C1 segment of cervical spinal cord (tissue), 14 donors: ENCODE results near the gene ZNF512.
A peak's percentile ranks its signal among the peaks of the same experiment; 100 is the strongest.

ENCODE experiments used
- DNase-seq, 14 donors: peaks; one replicate each; lab custom pipeline; 2025; lab: John Stamatoyannopoulos, UW

The ZNF512 gene

DNA sequence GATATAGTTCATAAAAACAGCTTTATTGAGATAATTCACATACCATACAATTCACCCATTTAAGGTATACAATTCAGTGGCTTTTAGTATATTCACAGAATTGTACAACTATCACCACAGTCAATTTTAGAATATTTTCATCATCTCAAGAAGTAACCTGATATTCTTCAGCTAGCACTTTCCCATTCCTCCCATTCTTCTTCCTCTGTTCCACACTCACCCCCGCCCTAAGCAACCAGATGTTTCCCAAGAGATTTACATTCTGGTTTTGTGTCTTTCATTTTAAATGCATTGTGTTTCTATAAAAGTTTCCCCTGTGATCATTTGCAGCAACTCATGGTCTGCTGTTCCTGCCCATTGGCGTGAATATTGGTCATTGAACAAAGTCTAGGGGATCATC lies 51.4 kb downstream of the ZNF512 start:
- no peak for DNase-seq

DNA sequence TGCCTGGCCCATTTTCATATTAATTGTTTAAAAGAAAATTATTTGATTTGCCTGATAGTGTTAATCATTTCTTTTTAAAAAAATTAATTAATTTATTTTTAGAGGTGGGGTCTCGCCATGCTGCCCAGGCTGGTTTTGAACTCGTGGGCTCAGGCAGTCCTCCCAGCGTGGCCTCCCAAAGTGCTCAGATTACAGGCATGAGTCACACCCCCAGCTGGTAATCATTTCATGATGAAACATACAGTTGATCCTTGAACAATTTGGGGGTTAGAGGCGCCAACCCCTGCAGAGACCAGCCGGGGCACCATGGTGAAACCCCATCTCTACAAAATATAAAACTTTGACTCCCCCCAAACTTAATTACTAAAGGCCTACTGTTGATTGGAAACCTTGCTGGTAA lies 53.9 kb downstream of the ZNF512 start:
- DNase-seq: no peak

DNA sequence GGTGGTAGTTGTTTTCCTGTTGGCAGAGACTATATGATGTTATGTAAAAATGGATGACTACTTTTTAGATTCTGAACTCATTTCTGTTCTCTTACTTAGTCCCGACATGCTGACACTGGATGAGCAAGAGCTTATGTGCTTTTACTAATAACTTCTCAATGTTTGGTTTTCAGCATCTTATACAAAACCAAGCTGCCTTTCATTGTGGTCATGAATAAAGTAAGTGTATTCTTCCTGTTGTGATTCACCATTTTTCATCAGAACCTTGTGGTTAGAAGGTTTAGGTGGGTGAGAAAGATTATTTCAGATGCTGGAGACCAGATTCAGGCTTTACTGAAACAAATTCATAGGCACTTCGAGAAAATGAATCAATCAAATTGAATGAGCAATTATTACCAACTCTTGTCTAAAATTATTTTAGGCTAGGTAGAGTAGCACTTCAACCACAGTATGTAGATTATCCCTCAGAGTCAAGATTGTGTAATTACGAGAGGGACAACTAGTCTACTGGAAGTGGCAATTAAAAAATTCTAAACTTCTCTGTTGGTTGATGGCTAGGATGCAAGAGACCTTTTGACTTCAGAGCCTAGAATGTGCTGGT lies 55.3 kb downstream of the ZNF512 start:
- DNase-seq: no peak

DNA sequence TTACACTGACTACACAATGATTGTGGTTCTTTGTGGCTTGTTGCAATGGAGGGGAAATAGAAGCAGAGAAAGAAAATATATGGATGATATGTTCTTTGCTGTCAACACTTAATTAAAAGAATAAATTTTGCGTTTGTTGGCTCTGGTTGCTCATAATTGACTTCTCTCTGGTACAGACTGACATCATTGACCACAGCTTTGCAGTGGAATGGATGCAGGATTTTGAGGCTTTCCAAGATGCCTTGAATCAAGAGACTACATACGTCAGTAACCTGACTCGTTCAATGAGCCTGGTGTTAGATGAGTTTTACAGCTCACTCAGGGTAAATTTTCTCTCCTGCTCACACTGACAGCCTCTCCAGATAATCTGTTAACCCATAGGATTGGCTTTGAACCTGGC lies 55.9 kb downstream of the ZNF512 start:
- DNase-seq: no peak

DNA sequence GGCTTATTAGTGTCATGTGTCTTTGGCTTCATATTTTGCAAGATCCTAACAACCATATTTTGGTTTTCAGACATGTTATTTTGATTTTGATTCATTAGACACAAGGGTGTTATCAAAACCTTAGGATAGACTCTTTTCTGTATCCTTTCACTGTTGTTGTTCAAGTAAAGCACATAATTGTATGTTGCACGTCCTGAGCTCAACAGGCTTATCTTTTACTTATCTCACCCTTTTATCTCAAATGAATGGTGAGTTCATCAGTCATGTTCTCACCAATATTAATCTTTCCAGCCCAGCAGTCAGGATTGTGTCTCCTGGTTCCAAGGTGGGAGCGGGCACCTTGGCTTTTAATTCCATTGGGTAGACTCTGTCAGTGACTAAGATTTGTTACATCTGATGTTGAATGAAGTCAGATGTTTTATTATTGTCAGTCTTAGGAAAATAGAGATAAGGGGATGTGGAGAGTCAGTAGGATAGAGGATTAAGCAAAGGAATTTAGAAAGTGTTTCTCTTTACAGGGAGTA lies 57.9 kb downstream of the ZNF512 start:
- no peak for DNase-seq

DNA sequence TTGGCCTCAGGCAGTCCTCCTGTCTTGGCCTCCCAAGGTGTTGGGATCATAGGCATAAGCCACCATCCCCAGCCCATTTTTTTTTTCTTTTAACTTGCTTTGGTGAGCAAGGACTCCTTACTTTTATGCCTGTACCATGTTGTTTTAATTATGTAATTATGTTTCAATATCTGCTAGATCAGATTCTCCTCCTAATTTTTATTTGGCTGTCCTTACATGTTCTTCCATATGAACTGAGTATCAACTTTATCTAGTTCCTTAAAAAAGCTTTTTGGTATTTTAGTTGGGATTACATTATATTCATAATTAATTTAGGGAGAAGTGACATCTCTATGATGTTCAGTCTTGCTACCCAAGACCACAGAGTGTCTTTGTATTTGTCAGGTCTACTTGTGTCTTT lies 62.4 kb downstream of the ZNF512 start:
- DNase-seq: no peak

DNA sequence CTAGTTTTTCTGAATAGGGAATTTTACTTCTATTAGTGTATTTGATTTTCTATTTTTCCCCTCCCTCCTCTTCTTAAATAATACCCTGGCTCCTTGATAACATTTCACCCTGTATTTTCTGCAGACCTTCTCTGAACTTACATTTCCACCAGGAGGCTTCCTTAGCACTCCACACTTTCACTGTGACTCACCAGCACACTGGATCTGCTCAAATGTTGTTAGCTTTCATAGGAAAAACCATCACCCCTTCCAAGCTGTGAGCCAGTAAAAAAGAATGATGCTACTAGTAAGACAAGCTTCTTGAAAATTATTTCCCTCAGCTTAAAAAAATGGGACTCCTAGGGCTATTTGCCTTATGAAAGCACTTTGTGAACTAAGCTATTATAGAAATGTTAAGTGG lies 64.4 kb downstream of the ZNF512 start:
- no peak for DNase-seq

DNA sequence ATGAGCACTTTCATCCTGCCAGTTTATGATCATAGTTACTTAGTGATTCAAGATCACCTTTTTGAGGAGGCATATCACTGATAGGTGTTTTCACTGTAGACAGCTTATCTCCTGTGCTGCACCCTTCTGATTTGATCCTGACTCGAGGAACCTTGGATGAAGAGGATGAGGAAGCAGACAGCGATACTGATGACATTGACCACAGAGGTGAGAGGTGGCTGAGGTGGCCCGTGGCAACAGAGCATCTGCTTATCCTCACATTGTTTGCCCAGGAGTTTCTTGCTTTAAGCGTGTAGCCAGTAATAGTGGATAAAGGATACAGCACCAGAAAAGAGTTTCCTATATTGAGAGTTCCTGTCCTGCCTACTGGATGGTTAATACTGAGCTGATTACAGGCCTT lies 64.9 kb downstream of the ZNF512 start:
- DNase-seq: no peak

DNA sequence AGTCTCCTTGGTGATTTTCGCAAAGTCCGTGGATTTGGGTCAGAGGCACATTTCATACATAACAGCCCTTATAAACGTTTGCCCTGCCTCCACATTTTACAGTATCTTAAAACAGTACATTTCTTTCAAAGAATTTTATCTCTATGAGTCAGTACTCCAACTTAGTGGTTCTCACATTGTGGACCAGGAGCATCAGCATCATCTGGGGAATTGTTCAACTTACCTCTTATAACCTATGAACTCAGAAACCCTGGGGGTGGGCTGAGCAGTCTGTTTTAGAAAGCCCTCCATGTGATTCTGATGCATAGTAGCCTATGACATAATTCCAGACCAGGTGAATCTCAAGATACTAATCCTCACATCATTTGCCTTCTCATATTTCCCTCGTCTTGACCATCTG lies 68.2 kb downstream of the ZNF512 start:
- no peak for DNase-seq

DNA sequence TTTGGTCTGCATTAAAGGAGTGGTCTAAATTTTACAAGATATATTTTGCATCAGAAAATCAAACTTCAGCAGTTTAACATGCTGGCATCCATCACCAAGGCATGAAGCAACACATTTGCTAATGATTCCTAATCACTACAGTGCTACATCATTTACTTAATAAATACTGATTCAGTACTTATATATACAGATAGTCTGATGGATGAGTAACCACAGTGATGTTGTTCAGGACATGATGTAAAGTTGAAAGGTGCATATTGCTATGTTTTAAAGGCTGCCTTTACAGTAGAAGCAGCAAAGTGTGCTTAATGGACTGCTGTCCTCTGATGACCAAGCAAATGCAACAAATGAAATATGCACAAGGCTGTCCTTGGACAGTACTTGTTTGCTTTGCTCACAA lies 69.5 kb downstream of the ZNF512 start:
- DNase-seq: no peak

DNA sequence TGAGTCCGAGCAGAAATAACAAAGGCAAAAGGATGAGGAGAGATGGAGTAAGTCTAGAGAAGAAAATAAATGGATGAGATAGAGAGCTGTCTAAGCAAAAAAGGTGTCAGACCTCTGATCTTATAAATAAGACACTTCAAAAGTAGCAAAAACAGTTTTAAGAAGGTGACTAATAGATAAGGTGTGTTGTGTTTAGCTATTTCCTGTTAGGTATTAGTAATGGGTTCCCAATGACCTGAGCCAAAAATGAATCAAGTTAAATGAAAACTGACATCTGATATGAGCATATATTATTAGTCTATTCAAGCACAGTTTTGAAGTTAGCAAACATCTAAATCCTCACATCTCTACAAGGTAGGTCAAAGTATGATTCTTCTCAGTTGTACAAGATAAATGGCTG lies 69.9 kb downstream of the ZNF512 start:
- DNase-seq: no peak

DNA sequence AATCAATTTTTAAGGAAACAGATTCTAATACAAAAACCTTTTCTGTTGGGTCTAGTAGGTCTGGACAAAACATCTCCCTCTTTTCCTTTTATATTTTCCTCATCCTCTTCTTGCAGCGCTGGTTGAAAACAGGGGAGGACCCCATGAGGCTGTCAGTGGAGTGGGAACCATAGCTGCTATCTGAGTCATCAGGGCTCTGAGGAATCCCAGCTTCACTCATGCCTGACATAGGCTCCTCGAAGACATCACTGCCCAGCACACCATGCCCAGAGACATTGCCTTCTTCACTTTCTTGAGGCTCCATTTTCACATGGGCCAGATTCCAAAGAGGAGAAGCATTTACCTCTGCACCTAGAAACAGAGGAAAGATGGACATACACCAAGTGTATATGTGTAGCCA lies 70.6 kb downstream of the ZNF512 start:
- no peak for DNase-seq

DNA sequence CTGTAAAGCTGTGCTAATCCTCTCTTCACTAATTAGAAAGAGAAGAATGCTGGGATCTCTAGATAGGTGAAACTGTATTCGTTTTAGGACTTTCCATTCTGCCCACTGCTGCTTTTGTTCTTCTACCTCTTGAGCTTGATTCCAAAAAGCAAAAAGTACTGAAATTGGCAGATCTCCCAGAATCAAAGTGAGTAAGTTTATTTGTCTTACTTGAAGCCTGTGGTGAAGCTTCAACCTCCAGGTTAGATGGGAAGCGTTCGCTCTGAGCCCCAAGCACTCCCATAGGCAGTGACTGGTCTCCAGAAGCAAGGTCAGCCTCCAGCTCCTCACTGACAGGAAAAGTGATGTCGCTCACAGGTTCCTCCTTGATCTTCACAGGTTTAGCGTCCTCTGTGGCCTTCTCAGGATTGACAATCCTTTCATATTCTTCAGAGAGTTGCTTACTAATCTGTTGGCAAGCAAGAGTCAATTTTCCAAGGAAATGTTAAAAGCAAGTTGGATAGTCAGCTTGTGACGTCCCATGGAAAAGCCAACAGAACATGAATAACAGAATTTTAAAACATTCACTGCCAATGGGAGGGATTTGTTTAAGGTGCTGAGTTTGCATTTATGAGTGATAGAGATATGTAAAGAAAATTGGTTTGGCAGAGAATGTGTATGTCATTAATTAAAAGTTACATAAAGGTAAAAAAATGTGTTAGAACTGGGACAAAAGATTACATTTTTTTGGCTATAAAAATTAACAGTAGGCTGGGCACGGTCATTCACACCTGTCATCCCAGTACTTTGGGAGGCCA lies 72.5 kb downstream of the ZNF512 start:
- DNase-seq: no peak

DNA sequence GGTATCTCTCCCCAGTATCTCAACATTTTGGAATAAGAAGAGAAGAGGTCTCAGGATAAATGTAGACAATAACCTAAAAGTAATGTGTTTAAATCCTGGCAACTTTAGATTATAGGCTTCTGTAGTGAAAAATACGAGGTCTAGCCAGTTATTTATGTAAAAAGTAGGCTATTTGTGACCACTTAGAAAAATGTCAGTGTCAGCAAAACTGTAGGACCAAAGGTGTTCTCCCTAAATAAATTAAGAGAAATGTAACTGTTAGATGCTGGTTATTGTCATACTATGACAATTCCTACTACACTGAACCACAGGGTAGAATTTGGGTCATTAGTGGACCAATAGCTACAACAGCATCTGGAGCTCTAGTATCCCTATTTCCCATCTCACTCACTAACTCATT lies 78.5 kb downstream of the ZNF512 start:
- no peak for DNase-seq

DNA sequence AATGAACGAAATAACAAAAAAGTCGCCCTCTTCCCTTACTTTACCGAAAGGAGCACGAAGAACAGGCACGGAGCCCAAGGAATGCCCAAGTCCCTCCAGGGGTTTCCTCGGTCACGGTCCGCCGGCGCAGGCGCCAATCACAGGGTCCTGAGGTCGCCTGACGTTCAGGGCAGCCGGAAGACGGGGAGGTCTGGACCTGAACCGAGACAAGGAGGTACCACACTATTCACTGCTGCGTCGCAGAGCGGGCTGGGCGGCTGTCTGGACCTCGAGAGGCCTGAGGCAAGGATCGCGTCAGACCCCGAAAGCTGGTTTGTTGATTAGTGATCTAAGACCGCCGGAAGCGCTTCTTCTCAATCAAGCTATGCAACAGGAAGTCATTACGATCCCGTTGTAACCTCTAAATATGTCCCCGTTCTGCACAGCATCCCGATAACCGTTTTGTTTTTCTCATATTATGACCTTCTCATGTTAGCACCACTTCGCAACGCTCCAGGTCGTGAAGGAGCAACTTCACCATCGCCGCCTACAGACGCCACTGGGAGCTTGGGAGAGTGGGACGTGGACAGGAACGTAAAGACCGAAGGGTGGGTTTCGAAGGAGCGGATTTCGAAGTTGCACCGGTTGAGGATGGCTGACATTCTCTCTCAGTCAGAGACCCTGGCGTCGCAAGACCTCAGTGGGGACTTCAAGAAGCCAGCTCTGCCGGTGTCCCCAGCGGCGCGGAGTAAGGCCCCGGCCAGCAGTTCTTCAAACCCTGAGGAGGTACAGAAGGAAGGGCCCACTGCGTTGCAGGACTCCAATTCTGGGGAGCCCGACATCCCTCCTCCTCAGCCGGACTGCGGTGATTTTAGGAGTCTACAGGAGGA lies 80.7 kb downstream of the ZNF512 start, which contains the start of the genes SLC4A1AP and SUPT7L:
Gene SLC4A1AP, plus strand, starts transcription at position 605 of the 869 bp plus-strand sequence. Its CDS starts 26 bp downstream, at position 631.
Gene SUPT7L, minus strand, starts transcription at position 330 of the 869 bp plus-strand sequence. CDS start 1,422 bp downstream, outside the sequence.
- peak in 13 of 14 donors; percentile 56 to 96 (median 88) for DNase-seq

DNA sequence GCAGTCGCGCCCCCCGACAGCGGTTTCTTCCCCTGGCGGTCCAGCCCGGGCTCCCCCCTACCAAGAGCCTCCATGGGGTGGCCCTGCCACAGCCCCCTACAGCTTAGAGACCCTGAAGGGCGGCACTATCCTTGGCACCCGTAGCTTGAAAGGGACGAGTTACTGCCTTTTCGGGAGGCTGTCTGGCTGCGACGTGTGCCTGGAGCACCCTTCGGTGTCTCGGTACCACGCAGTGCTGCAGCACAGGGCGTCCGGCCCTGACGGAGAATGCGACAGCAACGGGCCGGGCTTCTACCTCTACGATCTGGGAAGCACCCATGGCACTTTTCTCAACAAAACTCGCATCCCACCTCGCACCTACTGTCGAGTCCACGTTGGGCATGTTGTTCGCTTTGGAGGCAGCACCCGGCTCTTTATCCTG lies 81.3 kb downstream of the ZNF512 start:
- DNase-seq: peak in 2 of 14 donors; percentile 22 to 34

DNA sequence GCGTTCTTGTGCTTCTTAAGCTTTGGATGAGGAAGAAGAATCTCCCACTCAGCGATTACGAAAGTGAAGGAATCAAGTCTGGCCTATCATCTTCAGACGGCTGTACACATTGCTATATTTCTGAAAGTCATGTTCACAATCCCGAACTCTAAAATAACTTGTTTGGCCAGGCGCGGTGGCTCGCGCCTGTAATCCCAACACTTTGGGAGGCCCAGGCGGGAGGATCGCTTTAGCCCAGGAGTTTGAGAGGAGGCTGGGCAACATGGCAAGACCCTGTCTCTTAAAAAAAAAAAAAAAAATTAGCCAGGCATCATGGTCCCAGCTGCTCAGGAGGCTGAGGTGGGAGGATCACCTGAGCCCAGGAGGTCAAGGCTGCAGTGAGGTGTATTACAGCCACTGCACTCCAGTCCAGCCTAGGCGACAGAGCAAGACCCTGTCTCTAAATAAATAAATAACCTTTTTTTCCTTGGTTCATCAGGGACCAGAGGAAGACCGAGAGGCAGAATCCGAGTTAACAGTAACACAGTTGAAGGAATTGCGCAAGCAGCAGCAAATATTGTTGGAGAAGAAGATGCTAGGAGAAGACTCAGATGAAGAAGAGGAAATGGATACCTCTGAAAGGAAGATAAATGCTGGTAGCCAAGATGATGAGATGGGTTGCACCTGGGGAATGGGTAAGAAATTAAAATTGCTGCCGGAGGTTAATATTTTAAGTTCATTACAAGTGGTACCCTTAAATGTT lies 82.0 kb downstream of the ZNF512 start:
- no peak for DNase-seq

DNA sequence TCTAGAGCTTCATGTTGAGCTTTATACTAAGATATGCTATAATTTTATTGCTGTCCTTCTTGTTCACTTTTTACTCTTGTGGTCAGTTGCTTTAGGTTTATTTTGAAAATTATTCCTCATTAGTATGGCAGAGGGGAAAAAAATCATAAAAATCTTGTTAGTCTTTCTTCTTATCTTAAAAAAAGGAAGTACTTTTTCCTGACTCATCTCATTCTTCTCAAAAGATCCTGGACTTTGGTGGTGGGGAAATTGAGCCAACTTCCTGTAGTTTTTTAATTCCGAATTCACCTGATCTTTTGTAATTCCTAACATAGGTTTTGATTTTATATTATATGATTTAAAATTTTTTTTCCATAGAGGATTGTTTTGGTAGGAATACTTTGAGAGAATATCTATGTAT lies 84.6 kb downstream of the ZNF512 start:
- DNase-seq: no peak

DNA sequence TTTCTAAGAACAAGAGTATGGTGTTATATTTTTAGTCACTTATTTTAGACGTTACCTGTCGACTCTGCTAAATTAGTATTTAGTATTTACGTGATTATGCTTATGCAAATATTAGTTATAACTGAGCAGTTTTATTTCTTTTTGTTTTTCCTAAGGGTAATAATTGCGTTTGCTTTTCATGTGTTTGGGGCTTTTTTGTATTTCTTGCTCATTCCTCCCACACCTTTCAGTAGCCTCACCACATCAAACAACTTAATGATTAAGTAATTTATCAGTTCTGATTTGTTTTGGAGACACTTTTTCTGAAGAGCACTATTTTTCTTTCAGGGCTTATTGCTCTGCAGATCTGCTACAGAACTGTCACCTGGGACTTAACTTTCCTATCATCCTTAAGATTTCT lies 88.4 kb downstream of the ZNF512 start:
- no peak for DNase-seq
